K562 (cell line): ENCODE measurements around the gene SORT1. TPM values are rescaled to one million over a fixed set of nuclear protein-coding genes. Genes with fewer than 3 reads are reported as not detected.

Experiments
- ARID1B ChIP-seq: fragments of 450-650 bp; IDR thresholded peaks from 2 replicates; pipeline ENCODE4 v1.6.1; 2016; ENCODE audit warnings: antibody characterized with exemption, mild to moderate bottlenecking, inconsistent platforms
- ARID2 ChIP-seq: fragments of 450-650 bp; IDR thresholded peaks from 2 replicates; pipeline ENCODE4 v1.6.1; 2017; ENCODE audit warnings: antibody characterized with exemption, mild to moderate bottlenecking
- ATF3 ChIP-seq, 2 experiments: fragments of 450-650 bp in 1 of 2; sonication (generic) in 1 of 2; formaldehyde crosslinking in 1 of 2; IDR thresholded peaks in 1 of 2; conservative IDR thresholded peaks in 1 of 2; 2 replicates each; pipeline versions ENCODE4 v1.6.1 to v1.8.1; 2016 to 2023; ENCODE audit warnings: mild to moderate bottlenecking in 2 of 2, moderate library complexity in 2 of 2, inconsistent platforms in 1 of 2, missing genetic modification reagents in 1 of 2
- CHD2 ChIP-seq: IDR thresholded peaks from 2 replicates; pipeline ENCODE4 v1.6.1; 2011; ENCODE audit warnings: low read depth, low read length
- COPS2 ChIP-seq: fragments of 450-650 bp; conservative IDR thresholded peaks from 2 replicates; pipeline ENCODE4 v1.6.1; 2016; ENCODE audit warnings: mild to moderate bottlenecking, moderate library complexity
- CXXC5 ChIP-seq: fragments of 250-450 bp; sonication (Bioruptor Pico); IDR thresholded peaks from 2 replicates; pipeline ENCODE4 v1.8.0; 2022; ENCODE audit warnings: inconsistent platforms, mild to moderate bottlenecking, moderate library complexity
- HDAC8 ChIP-seq: fragments of 450-650 bp; IDR thresholded peaks from 2 replicates; pipeline ENCODE4 v1.6.1; 2016; ENCODE audit warnings: mild to moderate bottlenecking, missing genetic modification characterization, moderate library complexity, missing compliant biosample characterization
- HDGF ChIP-seq: fragments of 450-650 bp; IDR thresholded peaks from 2 replicates; pipeline ENCODE4 v1.6.1; 2016
- HEY1 ChIP-seq: fragments of 250-450 bp; sonication (Bioruptor Pico); IDR thresholded peaks from 2 replicates; pipeline ENCODE4 v1.5.0; 2020; ENCODE audit warnings: mild to moderate bottlenecking, moderate library complexity, borderline replicate concordance
- JUND ChIP-seq, 2 experiments: IDR thresholded peaks; 2 replicates in 1 of 2; 3 replicates in 1 of 2; pipeline ENCODE4 v1.6.1; 2011; ENCODE audit warnings: borderline replicate concordance in 2 of 2, low read depth in 2 of 2, low read length in 2 of 2, improper control_type of control experiment in 1 of 2, missing biosample characterization in 1 of 2, missing genetic modification characterization in 1 of 2, missing genetic modification reagents in 1 of 2
- L3MBTL2 ChIP-seq: fragments of 450-650 bp; IDR thresholded peaks from 2 replicates; pipeline ENCODE4 v1.6.1; 2016; ENCODE audit warnings: mild to moderate bottlenecking, moderate library complexity
- NFE2 ChIP-seq: IDR thresholded peaks from 2 replicates; pipeline ENCODE4 v1.6.1; 2014; ENCODE audit warnings: antibody characterized with exemption, low read depth
- PTBP1 ChIP-seq: fragments of 200-400 bp; formaldehyde crosslinking; IDR thresholded peaks from 2 replicates; pipeline ENCODE4 v1.6.1; 2017; ENCODE audit warnings: low read depth, low read length
- PTTG1 ChIP-seq: fragments of 450-650 bp; IDR thresholded peaks from 2 replicates; pipeline ENCODE4 v1.6.1; 2016; ENCODE audit warnings: low read depth, mild to moderate bottlenecking, missing genetic modification characterization, missing compliant biosample characterization
- STAT6 ChIP-seq: sonication (generic); formaldehyde crosslinking; IDR thresholded peaks from 2 replicates; pipeline ENCODE4 v1.8.1; 2023; ENCODE audit warnings: mild to moderate bottlenecking, missing genetic modification reagents
- TEAD2 ChIP-seq: fragments of 450-650 bp; IDR thresholded peaks from 2 replicates; pipeline ENCODE4 v1.6.1; 2016; ENCODE audit warnings: missing genetic modification characterization, control low read depth, missing compliant biosample characterization
- YY1 ChIP-seq, 3 experiments: IDR thresholded peaks; 2 replicates each; pipeline ENCODE4 v1.6.1; 2011; ENCODE audit warnings: low read length in 2 of 3, mild to moderate bottlenecking in 2 of 3, moderate library complexity in 2 of 3, borderline replicate concordance in 1 of 3, control low read depth in 1 of 3, low read depth in 1 of 3; ENCODE audit not compliant: insufficient read depth in 3 of 3, insufficient replicate concordance in 2 of 3, control insufficient read depth in 1 of 3, insufficient read length in 1 of 3; ENCODE audit errors: extremely low read depth in 1 of 3
- ZFP91 ChIP-seq: sonication (generic); formaldehyde crosslinking; IDR thresholded peaks from 2 replicates; pipeline ENCODE4 v1.8.0; 2022; ENCODE audit warnings: mild to moderate bottlenecking, missing genetic modification reagents
- ZNF274 ChIP-seq: IDR thresholded peaks from 2 replicates; pipeline ENCODE4 v1.6.1; 2011; ENCODE audit warnings: low read depth, mild to moderate bottlenecking, low read length, moderate library complexity, borderline replicate concordance
- ZNF354B ChIP-seq: fragments of 250-450 bp; sonication (Bioruptor Pico); IDR thresholded peaks from 2 replicates; pipeline ENCODE4 v1.4.0; 2020
- ZNF589 ChIP-seq: fragments of 200-800 bp; sonication (Bioruptor generic); IDR thresholded peaks from 2 replicates; pipeline ENCODE4 v1.6.1; 2016; ENCODE audit warnings: low read depth, missing genetic modification characterization, missing compliant biosample characterization
- polyA plus RNA-seq, 8 experiments: library from polyadenylated mRNA; depleted of rRNA in 4 of 8; stranded (reverse) in 5 of 8; unstranded in 3 of 8; fragments of >200 nt; fragmentation: Nextera tagmentation in 2 of 8; fragmentation: Illumina TruSeq in 1 of 8; extraction: Ambion mirVana in 2 of 8; extraction: Trizol in 1 of 8; gene quantifications; 2 replicates each; pipeline versions ENCODE4 v1.2.1 to v1.2.3, GENCODE V29; 2011 to 2014; ENCODE audit warnings: inconsistent platforms in 1 of 8, missing spikeins in 1 of 8
- total RNA-seq, 7 experiments: library from RNA; depleted of rRNA in 6 of 7; stranded (reverse); fragments of >200 nt in 6 of 7; fragmentation: Illumina TruSeq in 2 of 7; extraction: Trizol in 2 of 7; gene quantifications; 2 replicates each; pipeline versions ENCODE4 v1.2.1 to v1.2.3, GENCODE V29; 2011 to 2021; ENCODE audit warnings: low replicate concordance in 1 of 7

The SORT1 gene
- total and polyA plus RNA-seq, 9 of the 15 experiments (the other 6 are each of a cell fraction or from before 2014, with no cell fraction given): 27.4 to 112 (median 65.0) TPM

GRCh38 chr1:109282952-109283747 is 114.6 kb downstream of the SORT1 start, which contains the start of gene PSRC1 (continued):
- TF ChIP-seq PTTG1 (tag): no peak
- TF ChIP-seq HDGF: peak; percentile 87; the same call in 1 of the 2 replicates
- TF ChIP-seq ZNF589 (CRISPR knock-in tag): no peak
- TF ChIP-seq YY1 (IDR thresholded peaks at IDR 0.05; ENCODE audit: borderline replicate concordance in 1 of 3, control insufficient read depth in 1 of 3, extremely low read depth in 1 of 3, insufficient read depth in 3 of 3, insufficient read length in 1 of 3, insufficient replicate concordance in 2 of 3, low read depth in 1 of 3, low read length in 2 of 3): peak in 2 of 3 experiments; percentile 61 to 71
- no peak for TF ChIP-seq TEAD2 (tag)
- TF ChIP-seq ATF3 (IDR thresholded peaks at IDR 0.05): no peak
- no peak for TF ChIP-seq ATF3 (CRISPR knock-in tag; conservative IDR thresholded peaks at IDR 0.05)
- TF ChIP-seq COPS2: no peak
- no peak for TF ChIP-seq HEY1 (CRISPR knock-in tag)
- peak; percentile 62; the same call in 1 of the 2 replicates for TF ChIP-seq HDAC8 (tag)
- TF ChIP-seq CHD2: peak; percentile 59; the same call in 1 of the 2 replicates
- TF ChIP-seq ARID2: no peak
- no peak for TF ChIP-seq ZNF354B
- 0 out of 2 replicates have a peak, but pooled peaks have one; percentile 32 for TF ChIP-seq NFE2
- TF ChIP-seq ZFP91: 0 out of 2 replicates have a peak, but pooled peaks have one; percentile 35
- peak; percentile 89 for TF ChIP-seq CXXC5
- no peak for TF ChIP-seq PTBP1
- no peak for TF ChIP-seq ZNF274
- peak; percentile 89 for TF ChIP-seq L3MBTL2
- peak; percentile 78; the same call in 1 of the 2 replicates for TF ChIP-seq STAT6 (CRISPR knock-in tag)
- peak; percentile 42 for TF ChIP-seq JUND (IDR thresholded peaks at IDR 0.05; ENCODE audit: borderline replicate concordance, low read depth, low read length)
- peak; percentile 60; the same call in 1 of the 3 replicates for TF ChIP-seq JUND (tag; IDR thresholded peaks at IDR 0.05; ENCODE audit: borderline replicate concordance, low read depth, low read length)
- peak; percentile 81 for TF ChIP-seq ARID1B
